Thyroid gland (tissue), 4 donors: ENCODE results near the gene CPLX3.

Source experiments
- POLR2A ChIP-seq, 2 donors: fragments of 450-650 bp; IDR thresholded peaks; one replicate each; pipeline ENCODE4 v1.6.1; 2017; ENCODE audit warnings: antibody characterized with exemption in 2 of 2, mild to moderate bottlenecking in 2 of 2, moderate library complexity in 1 of 2
- TF ChIP-seq, protein P1 (sequence below), 6 experiments: fragments of 200-600 bp in 3 of 6; fragments of 450-650 bp in 3 of 6; sonication (generic) in 3 of 6; IDR thresholded peaks; one replicate each; pipeline ENCODE4 v1.5.1; 2016 to 2019; ENCODE audit warnings: antibody characterized with exemption in 6 of 6, mild to moderate bottlenecking in 2 of 6, inconsistent platforms in 1 of 6, moderate library complexity in 1 of 6

DNA sequence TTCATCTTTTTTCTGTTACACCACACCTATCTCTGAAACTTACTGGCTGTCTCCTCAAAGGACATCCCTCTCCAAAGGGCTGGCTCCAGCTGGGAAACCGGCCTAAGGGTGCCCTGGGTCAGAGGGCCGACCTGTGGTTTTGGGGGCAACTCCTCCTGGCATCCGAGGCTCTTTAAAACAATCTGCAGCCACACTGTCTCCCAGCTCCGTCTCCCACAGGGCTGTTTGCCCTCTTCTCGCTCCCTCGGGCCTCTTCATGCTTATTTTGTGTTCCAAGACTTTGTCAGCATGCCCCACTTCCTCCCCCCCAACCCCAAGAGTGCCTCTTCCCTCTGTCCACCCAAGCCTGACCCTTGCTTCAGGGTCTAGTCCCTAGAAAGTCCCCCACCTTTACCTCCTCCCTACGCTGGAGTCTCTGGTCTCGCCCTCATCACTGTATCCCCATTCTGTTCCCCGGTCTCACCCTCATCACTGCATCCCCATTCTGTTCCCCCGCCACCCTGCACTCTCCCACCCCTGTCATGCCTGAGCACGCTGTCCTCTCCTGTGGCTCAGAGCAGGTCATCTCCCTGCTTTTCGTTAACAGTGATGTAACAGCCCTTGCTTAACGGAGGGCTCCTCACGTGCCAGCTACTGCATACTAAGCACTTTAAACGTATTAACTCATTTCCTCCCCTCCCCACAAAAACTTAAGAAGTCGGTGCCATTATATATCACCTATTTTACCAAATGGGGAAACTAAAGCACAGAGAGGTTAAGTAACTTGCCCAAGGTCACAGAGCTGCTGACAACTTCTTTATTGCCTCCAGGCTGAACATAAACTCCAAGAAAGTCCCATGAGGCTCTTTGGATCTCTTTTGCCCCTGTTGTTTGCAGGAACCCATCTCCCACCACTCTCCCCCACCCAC, 45.6 kb upstream of the CPLX3 start:
- TF ChIP-seq, protein P1, sequence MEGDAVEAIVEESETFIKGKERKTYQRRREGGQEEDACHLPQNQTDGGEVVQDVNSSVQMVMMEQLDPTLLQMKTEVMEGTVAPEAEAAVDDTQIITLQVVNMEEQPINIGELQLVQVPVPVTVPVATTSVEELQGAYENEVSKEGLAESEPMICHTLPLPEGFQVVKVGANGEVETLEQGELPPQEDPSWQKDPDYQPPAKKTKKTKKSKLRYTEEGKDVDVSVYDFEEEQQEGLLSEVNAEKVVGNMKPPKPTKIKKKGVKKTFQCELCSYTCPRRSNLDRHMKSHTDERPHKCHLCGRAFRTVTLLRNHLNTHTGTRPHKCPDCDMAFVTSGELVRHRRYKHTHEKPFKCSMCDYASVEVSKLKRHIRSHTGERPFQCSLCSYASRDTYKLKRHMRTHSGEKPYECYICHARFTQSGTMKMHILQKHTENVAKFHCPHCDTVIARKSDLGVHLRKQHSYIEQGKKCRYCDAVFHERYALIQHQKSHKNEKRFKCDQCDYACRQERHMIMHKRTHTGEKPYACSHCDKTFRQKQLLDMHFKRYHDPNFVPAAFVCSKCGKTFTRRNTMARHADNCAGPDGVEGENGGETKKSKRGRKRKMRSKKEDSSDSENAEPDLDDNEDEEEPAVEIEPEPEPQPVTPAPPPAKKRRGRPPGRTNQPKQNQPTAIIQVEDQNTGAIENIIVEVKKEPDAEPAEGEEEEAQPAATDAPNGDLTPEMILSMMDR (IDR thresholded peaks at IDR 0.05), result no peak
- TF ChIP-seq POLR2A (IDR thresholded peaks at IDR 0.05), result no peak
